HCEC 1CT (cell line): Measurements from ENCODE around the gene FOLH1.
"Not testable (repeated sequence)": the region's sequence is repeated elsewhere in the genome, so short reads cannot be mapped to it uniquely, and the experiment has no call there.

Experiments
- DNase-seq: peaks from one replicate; pipeline ENCODE4 v3.0.0-alpha.2; 2017

The FOLH1 gene

DNA sequence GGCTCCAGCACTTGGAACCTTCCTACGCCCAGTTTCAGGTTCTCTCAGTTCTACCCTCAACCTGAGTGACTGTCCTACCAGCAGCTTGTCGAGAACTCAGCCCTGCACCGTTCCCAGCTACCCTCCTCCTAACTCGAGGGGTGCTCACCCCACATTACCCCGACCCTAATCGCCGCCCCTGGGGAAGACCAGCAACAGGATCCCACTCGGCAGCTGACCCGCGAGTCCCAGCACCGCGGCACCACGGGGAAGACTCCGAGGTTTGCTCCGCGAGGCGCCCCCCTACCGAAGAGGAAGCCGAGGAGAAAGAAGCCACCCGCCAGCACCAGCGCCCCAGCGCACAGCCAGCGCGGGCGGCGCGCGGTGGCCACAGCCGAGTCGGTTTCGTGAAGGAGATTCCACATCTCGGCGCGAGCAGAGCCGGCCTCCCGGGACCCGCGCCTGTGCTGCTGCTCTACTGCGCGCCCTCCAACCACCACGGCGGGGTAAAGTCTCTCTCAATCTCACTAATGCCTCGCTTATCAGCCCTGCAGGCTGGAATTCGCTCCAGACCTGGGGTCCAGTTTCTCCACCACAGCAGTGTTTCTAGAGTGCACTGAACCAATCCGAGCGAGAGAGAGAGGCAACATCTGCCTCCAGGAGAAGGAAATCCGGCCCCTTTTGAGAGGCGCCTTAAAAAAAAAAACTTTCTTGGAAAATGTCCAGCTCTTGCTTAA is at the start of gene FOLH1:
Gene FOLH1 (minus strand): TSS at position 597 of the 716 bp plus-strand sequence. CDS start 193 bp downstream, at position 404.
- DNase-seq, result no peak

DNA sequence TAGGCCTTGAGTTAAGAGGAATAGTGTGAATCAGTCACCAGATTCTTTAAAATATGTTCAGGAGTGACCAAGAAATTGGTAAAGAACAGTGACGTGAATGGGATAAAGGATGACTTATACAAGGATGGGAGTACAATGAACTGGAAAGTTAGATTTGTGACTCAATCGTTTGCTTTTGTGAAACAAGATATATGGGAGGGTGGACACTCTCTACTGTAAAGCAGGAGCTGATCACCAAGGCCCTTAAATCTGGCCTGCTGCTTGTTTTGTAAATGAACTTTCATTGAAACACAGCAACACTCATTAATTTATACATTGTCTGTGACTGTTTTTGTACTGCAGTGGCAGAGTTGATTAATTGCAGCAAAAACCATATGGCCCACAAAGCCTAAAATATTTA is 46.7 kb upstream of the FOLH1 start:
- not testable (repeated sequence) for DNase-seq

DNA sequence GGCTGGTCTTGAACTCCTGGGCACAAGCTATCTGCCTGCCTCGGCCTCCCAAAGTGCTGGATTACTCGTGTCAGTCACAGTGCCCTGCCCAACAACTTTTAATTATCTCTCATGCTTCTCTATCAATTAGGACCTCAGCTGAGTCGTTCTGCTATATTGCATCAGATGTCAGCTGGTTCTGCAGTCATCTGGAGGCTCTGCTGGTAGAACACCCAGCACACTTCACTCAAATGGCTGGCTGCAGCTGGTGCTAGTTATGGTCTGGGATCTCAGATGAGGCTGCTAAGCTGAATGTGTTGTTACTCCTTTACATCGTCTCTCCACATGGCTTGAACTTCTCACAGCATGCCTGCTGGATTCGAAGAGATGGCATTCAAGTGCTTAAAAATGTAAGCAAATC is 42.8 kb upstream of the FOLH1 start:
- DNase-seq, result not testable (repeated sequence)

DNA sequence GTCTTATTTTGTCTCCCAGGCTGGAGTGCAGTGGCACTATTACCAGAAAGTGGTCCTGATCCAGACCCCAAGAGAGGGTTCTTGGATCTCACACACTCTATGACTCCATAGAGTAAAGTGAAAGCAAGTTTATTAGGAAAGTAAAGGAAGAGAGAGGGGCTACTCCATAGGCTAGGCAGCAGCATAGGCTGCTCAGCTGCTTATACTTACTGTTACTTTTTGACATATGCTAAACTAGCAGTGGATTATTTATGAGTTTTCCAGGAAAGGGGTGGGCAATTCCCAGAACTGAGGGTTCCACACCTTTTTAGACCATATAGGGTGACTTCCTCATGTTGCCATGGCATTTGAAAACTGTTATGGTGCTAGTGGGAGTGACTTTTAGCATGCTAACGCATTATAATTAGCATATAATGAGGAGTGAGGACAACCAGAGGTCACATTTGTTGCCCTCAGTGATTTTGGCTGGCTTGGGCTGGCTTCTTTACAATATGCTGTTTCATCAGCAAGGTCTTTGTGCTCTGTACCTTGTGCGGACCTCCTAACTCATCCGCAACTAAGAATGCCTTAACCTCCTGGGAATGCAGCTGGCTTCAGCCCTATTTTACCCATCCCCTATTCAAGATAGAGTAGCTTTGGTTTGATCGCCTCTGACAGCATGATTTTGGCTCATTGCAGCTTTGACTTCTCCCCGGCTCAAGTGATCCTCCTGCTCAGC is 42.2 kb upstream of the FOLH1 start:
- DNase-seq, result not testable (repeated sequence)

GRCh38 chr11:49249363-49249762 is 41.0 kb upstream of the FOLH1 start:
- DNase-seq, result not testable (repeated sequence)

GRCh38 chr11:49233685-49234084 is 25.3 kb upstream of the FOLH1 start:
- not testable (repeated sequence) for DNase-seq

GRCh38 chr11:49233019-49233418 is 24.6 kb upstream of the FOLH1 start:
- DNase-seq, result not testable (repeated sequence)

- not testable (repeated sequence) for DNase-seq
Observed at GRCh38 chr11:49231725-49232124, 23.3 kb upstream of the FOLH1 start.

DNA sequence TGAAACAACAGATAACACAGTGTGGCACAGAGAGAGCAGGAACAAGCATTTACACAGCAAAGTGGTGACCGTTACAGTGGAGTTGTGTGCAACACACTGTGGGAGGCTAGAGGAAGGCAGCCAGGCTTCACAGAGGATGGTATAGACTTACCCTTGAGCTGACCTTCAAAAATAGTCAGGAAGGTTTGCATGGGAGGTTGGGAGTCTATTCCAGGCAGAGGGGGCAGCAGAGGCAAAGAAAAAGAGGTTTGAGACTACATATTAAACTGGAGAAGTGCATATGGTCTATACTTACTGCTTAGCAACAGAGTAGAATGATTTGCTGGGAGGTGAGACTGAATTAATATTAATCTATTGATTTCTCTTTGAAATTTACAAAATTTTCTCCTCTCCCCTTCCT is 22.1 kb upstream of the FOLH1 start:
- not testable (repeated sequence) for DNase-seq

DNA sequence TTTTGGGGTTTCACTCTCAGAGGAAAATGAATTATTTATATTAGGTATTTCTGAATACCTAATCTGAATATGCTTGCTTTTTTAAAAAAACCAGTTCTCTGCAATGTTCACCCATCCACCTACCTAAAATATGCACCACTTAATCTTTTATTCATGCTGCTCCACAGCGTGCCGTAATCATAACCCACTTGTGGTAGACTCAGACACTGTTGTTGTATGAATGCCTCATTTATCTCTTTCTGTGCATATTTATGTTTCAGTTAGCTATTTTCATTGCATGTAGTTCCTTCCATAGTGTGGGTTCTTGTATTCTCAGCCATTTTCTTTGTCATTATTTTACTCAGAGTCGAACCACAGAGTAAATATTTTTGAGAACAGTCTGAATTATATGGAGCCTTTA is 21.6 kb upstream of the FOLH1 start:
- not testable (repeated sequence) for DNase-seq

GRCh38 chr11:49229136-49229535 is 20.7 kb upstream of the FOLH1 start:
- DNase-seq, result not testable (repeated sequence)

GRCh38 chr11:49225255-49225785 is 16.9 kb upstream of the FOLH1 start:
- not testable (repeated sequence) for DNase-seq

DNA sequence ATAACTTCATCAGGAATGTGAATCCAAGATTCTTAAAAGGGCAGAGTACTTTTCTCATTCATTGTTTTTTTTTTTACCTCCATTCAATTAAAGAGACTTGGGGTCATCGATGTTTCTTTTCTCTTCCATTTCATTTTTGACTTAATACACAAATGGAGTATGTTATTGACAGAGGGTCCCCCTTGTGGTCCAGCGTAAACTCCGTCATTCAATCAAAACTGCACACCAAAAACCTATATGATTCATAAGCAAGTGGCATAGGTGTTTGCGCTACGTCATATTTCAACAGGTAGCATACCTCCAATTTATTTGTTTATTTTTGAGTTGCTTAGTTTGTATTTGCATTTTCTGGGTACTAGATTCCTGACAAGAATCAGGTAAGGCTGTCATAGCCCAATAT is 12.7 kb upstream of the FOLH1 start:
- no peak for DNase-seq

GRCh38 chr11:49213026-49213560 is 4.7 kb upstream of the FOLH1 start:
- no peak for DNase-seq

DNA sequence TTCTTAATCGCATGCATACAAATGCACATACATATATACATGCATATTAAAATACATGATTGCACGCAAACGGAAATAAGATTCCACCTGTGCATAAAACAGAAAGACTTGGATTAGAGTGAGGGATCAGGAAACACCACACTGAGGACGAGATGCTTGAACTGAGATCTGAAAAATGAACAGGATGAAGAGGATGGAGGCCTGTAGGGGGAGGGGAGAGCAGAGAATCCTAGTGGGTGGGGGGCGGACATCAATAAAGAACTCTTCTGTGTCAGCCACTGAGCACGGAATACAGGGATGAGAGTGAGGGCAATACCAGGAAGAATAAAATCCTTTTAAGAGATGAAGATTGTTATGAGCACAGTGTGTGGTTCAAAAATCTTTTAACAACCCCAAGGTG is 1.4 kb downstream of the FOLH1 start:
- DNase-seq, result not testable (repeated sequence)

GRCh38 chr11:49202287-49202976 is 6.0 kb downstream of the FOLH1 start:
- no peak for DNase-seq

- not testable (repeated sequence) for DNase-seq
Observed at GRCh38 chr11:49196775-49197174, 11.6 kb downstream of the FOLH1 start.

GRCh38 chr11:49196002-49196401 is 12.4 kb downstream of the FOLH1 start:
- DNase-seq, result not testable (repeated sequence)

GRCh38 chr11:49190287-49190686 is 18.1 kb downstream of the FOLH1 start:
- not testable (repeated sequence) for DNase-seq

GRCh38 chr11:49186225-49186624 is 22.2 kb downstream of the FOLH1 start:
- DNase-seq, result not testable (repeated sequence)

GRCh38 chr11:49185597-49185996 is 22.8 kb downstream of the FOLH1 start:
- DNase-seq, result not testable (repeated sequence)

DNA sequence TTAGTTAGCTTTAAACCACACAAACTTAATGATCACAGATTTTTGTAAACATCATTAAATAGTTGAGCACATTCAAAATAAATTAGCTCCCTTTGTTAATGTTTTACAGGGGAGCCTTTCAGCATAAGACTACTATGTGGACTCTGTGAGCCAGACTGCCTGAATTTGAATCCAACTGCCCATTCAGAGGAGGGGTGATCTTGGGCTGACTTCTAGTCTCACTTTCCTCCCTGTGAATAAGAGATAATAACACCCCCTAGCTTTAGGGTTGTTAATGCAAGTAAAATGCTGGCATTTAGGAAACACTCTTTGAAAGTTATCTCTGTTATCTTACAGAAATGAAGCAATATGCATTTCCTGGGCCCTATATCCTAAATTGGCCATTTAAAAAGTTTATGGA is 23.6 kb downstream of the FOLH1 start:
- not testable (repeated sequence) for DNase-seq

GRCh38 chr11:49177936-49178335 is 30.5 kb downstream of the FOLH1 start:
- not testable (repeated sequence) for DNase-seq
